NCI-H1048 (cell line): Measurements from ENCODE around the gene SCO2.

Source experiments
- DNase-seq: peaks from one replicate; lab custom pipeline; 2025; lab: John Stamatoyannopoulos, UW

SCO2 gene

DNA sequence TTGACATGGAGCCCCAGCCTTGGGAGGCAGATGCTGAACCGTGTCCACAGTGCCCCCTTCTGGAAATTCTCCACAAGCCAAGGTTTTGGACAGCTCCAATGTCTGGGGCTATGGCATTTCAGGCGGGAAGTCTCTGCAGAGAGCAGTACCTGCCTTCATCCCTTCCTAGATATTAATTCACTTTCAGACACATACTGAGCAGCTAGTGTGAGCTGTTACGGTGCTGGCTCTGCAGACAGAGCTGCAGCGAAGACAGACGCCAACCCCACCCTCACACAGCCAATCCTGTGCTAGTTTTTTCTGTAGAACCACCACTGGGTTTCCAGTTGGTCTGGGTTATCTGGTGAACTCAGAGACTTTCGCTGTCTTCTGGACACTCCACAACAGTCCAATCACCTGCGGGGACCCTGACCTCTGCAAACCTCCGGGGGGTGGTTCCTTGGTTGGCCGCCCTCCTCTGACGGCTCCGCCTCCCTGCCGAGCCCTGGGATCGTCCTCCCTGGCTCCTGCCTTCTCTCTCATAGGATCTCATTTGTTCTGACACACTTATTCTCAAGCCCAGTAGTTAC is 27.0 kb downstream of the SCO2 start:
- DNase-seq = peak; percentile 48

DNA sequence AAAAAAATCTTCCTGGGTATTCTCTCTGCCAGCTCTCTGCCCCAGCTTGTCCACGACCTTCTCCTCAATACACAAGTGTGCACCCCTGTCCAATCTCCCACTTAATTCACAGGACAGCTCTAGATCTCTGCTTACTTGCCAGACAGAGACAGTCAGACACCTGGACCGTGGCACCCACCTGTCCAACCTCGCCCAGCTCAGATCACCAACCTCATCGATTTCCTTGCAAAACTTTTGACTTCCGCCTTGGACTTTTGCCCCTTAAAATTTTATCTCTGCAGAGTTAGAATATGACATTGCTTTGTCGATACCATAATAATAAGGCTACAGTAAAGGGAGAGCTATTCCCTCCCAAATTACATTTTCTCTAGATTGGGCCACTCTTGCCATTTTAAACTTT is 28.3 kb downstream of the SCO2 start:
- DNase-seq = no peak

- no peak for DNase-seq
Observed at GRCh38 chr22:50490531-50491308, 34.7 kb downstream of the SCO2 start.

- no peak for DNase-seq
Observed at GRCh38 chr22:50489363-50490243, 35.8 kb downstream of the SCO2 start.

- no peak for DNase-seq
Observed at GRCh38 chr22:50488886-50489285, 36.5 kb downstream of the SCO2 start.

GRCh38 chr22:50488006-50488677 is 37.3 kb downstream of the SCO2 start:
- DNase-seq = no peak

GRCh38 chr22:50487290-50488005 is 38.0 kb downstream of the SCO2 start:
- DNase-seq = no peak

DNA sequence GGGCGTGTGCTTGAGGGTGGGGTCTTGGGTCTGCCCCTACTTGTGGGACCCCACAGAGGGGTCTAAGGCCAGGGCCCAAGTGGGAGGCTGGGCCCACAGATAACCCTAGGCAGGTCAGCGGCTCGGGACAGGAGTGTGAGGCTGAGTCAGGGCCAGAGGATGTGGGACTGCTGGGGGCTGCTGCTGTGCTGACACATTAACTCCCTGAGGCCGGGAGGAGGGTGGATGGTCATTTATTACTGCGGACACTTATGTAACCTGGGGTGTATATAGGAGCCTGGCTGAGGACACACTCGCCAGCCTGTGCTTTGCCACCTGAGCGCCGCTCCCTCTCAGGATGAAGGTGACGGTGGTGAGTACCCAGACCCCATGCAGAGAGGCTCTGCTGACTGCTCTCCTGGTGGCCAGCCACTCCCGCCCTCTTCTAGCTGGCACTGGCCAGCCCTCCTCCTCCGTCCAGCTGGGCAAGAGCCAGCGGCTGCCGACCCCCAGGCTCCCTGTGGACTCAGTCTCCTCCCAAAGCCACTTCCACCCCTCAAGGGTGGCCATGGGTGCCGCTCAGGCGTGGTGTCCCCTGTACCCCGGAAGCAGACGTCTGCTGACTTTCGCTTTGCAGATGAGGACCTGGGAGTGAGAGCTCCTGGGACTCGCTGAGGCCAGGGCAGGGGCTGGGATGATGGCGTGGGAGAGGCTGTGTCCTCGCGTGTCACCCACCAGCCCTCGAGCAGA is 38.7 kb downstream of the SCO2 start, which contains the start of gene MIOX:
MIOX (plus strand) TSS at position 299 of the 729 bp plus-strand sequence; CDS start at position 338, 39 bp downstream.
- no peak for DNase-seq

GRCh38 chr22:50485221-50486131 is 39.9 kb downstream of the SCO2 start:
- DNase-seq = no peak

DNA sequence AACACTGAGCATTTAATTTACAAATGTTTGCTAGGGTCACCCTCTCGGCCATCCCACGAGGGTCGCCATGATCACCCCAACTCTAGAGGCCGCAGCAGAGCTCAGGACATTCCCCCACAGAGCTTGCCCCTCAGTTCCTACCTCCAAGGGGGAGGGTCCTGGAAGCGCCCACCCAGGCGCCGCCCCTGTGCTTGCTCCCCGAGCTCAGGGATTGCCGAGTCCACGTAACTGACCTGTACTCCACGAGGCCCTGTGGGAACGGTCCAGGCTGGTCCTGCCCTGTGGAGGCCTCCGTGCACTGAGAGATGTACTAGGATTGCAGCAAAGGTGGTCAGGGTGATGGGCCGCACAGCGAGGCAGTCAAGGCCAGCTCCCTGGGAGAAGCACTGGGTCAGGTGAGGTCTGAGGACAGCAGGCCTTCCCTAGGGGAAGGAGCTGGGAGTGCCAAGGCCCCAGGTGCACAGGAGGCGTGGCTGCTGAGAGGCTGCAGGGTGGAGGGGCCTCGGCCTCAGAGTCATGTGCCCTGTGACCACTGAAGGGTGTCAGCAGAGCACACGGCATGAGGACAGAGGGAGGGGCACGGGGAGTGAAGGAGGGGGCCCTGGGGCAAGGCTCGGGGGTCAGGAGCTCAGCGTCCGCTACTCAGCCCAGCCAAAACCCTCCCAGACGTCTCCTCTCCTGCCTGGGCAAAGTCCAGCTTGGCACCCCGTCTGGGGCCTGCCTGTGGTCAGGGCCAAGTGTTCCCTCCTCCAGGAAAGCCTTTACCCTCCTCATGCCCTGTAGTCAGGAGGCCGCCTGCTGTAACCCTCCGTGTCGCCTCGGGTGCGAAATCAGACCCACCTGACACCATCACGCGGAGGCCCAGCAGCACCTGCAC is 41.2 kb downstream of the SCO2 start:
- no peak for DNase-seq

DNA sequence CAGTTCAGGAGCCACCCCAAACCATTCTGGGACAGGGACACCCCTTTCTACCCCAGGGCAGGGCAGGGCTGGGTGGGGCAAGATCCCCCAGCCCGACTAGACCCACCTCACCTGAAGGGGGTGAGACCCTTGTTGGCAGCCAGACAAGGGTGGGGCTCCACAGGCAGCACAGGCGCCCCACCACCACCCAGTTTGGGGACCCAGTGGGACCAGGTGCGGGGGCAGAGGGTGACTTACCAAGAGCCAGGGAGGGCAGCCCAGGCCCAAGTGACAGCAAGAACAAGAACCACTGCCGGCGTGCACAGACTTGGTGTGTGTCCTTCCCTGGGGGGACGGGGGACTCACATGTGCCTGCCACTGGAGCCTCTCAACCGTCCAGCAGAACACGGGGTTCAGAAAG is 41.8 kb downstream of the SCO2 start:
- no peak for DNase-seq

DNA sequence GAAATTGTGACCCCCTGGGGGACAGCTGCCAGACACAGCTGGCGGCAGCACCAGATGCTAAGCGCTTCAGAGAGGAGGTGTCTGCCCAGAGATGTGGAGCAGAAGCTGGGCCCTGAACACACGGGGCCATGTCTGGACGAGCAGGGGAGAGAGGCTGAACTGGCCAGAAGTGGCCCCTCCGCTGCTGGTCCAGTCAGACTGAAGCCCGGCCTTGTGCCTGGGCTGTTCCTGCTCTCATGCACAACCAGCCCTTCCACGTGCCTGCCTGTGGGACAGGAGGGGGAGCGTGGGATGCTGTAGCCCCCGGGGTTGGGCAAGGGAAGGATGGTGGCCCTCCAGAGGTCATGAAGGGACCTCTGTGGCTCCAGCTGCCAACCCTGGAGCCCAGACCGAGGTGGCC is 42.3 kb downstream of the SCO2 start:
- DNase-seq = no peak

DNA sequence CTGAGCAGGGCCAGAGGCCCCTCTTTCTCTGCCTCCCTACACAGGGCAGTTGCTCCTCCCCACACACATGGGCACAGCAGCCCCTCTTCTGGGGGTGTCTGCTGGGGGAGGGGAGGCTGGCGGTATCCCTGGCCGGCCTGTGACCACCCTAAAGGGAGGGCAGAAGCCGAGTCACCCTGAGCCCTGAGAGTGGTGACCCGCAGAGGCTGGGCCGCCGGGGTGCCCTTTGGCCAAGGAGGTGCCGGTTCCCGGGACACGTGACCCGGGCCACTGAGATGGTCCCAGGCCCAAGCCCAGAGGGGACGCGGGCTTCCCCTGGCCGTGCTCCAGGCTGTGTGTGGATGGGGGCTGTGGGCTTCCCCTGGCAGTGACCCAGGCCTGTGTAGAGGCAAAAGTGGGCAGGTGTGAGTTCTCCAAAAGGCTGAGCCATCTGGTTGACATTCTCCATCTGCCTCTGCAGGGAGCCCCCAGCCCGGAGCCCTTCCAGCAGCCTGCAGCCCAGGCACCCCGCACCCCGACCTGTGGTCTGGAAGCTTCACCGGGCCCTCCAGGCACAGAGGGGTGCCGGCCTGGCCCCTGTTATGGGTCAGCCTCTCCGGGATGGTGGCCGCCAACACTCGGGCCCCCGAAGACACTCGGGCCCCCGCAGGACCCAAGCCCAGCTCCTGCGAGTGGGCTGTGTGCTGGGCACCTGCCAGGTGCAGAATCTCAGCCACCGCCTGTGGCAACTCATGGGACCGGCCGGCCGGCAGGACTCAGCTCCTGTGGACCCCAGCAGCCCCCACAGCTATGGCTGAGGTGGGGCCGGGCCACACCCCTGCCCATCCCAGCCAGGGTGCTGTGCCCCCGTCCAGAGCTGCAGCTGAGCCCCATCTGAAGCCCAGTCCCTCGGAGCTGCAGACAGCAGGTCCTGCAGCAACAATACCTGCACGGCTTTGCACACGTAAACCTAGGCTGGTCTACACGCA is 43.0 kb downstream of the SCO2 start:
- DNase-seq = no peak

GRCh38 chr22:50481440-50482106 is 43.8 kb downstream of the SCO2 start, which contains the start of gene ADM2:
Gene ADM2, plus strand, starts transcription at chr22:50481543. Its CDS starts 305 bp downstream, at chr22:50481848.
- no peak for DNase-seq

DNA sequence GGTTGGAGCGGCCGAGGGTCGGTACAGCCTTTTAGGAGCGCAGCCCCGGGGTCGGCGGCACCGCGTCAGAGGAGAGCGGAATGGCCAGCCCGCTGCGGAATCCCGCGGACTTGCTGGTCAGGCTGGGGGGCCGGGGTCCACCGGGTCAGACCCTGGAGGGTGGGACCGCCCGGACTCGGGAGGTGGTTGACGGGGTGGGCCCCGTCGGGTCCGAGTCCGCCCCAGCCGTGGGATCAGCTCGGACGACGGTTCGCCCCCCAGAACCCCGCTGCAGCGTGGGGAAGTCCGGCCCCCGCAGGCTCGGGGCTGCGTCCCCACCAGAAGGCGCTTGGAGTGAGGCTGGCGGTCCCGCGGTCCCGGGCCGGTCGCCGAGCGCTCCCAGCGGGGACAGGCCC is 44.4 kb downstream of the SCO2 start:
- DNase-seq = no peak

DNA sequence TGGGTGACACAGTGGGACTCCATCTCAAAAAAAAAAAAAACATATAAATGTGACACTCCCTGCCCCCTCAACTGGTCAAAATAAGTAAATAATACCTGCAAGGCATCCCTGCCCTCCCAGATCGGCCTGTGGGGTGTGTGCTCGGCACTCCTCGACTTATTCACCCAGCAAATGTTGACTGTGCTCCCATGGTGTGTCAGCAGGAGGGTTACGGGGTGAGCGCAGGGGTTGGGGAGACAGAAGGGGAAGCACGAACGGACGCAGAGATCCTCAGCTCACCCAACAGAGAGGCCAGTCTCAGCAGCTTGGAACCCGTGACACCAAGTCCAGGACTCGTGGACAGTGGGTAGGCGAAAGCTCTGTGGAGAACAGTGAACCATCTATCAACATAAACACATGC is 45.7 kb downstream of the SCO2 start:
- DNase-seq = no peak

GRCh38 chr22:50477923-50478322 is 47.5 kb downstream of the SCO2 start:
- no peak for DNase-seq
